PC-3 (cell line): ENCODE results near the gene TSPAN16. TPM values are rescaled to one million over a fixed set of nuclear protein-coding genes. Genes with fewer than 3 reads are reported as not detected.

ENCODE experiments used
- ATAC-seq: fragments of 200-7000 bp; cut with Tn5 transposase; 2 replicates; pipeline ENCODE4 v1.9.1; 2020; ENCODE audit warnings: mild to moderate bottlenecking, moderate library complexity
- BruUV-seq: library from RNA; stranded (reverse); fragments of 400-500 nt; replicated peaks from 2 replicates; lab custom pipeline; 2021; lab: Mats Ljungman, UMichigan
- CTCF ChIA-PET: fragments of 300-600 bp; sonication (Branson Sonifier 250); formaldehyde crosslinking; loops from one replicate; lab custom pipeline; 2022; ENCODE audit warnings: antibody characterized with exemption; lab: Charles Lee
- POLR2A ChIA-PET: fragments of 300-600 bp; sonication (Branson Sonifier 250); formaldehyde crosslinking; loops from one replicate; lab custom pipeline; 2022; ENCODE audit warnings: antibody characterized with exemption; ENCODE audit not compliant: unreplicated experiment; lab: Charles Lee
- DNase-seq: peaks from one replicate; pipeline ENCODE4 v3.0.0-alpha.2; 2015
- H2AFZ ChIP-seq: fragments of 300-600 bp; sonication (generic); 2 replicates; pipeline ENCODE4 v1.6.0; 2016; ENCODE audit warnings: antibody characterized with exemption, low read length
- H3F3A ChIP-seq: fragments of 300-600 bp; sonication (generic); one replicate; pipeline ENCODE4 v1.6.0; 2017; ENCODE audit warnings: antibody characterized with exemption, low read length, control low read depth, mild to moderate bottlenecking; ENCODE audit not compliant: unreplicated experiment
- H3K27ac ChIP-seq: fragments of 300-600 bp; sonication (generic); 2 replicates; pipeline ENCODE4 v1.5.1; 2016; ENCODE audit warnings: mild to moderate bottlenecking, low read length
- H3K27me3 ChIP-seq: fragments of 300-600 bp; sonication (generic); 2 replicates; pipeline ENCODE4 v1.6.1; 2016; ENCODE audit warnings: low read length, mixed read lengths
- H3K36me3 ChIP-seq: fragments of 300-600 bp; sonication (generic); 2 replicates; pipeline ENCODE4 v1.6.1; 2016; ENCODE audit warnings: low read depth, mixed run types, low read length, mixed read lengths
- H3K4me1 ChIP-seq: fragments of 300-600 bp; sonication (generic); 2 replicates; pipeline ENCODE4 v1.5.1; 2016; ENCODE audit warnings: low read length; ENCODE audit not compliant: insufficient read depth
- H3K4me2 ChIP-seq: fragments of 300-600 bp; sonication (generic); 2 replicates; pipeline ENCODE4 v1.6.0; 2016; ENCODE audit warnings: low read length
- H3K4me3 ChIP-seq: fragments of 300-600 bp; sonication (generic); 2 replicates; pipeline ENCODE4 v1.5.1; 2016; ENCODE audit warnings: mild to moderate bottlenecking, low read length, mixed read lengths
- H3K79me2 ChIP-seq: fragments of 300-600 bp; sonication (generic); 2 replicates; pipeline ENCODE4 v1.6.1; 2017; ENCODE audit warnings: low read length, mixed read lengths
- H3K9ac ChIP-seq: fragments of 300-600 bp; sonication (generic); 2 replicates; pipeline ENCODE4 v1.6.0; 2016; ENCODE audit warnings: mild to moderate bottlenecking, low read length
- H3K9me2 ChIP-seq: fragments of 300-600 bp; sonication (generic); replicated peaks from 2 replicates; pipeline ENCODE4 v1.6.1; 2016; ENCODE audit warnings: mixed run types, low read length, mixed read lengths
- H3K9me3 ChIP-seq: fragments of 300-600 bp; sonication (generic); 2 replicates; pipeline ENCODE4 v1.6.1; 2016; ENCODE audit warnings: low read length, mixed read lengths
- H4K20me1 ChIP-seq: fragments of 300-600 bp; sonication (generic); 2 replicates; pipeline ENCODE4 v1.6.1; 2016; ENCODE audit warnings: low read length, mixed read lengths
- CTCF ChIP-seq: fragments of 300-600 bp; sonication (generic); conservative IDR thresholded peaks from 2 replicates; pipeline ENCODE4 v1.5.1; 2017; ENCODE audit warnings: antibody characterized with exemption, low read depth, mild to moderate bottlenecking, low read length
- EZH2 ChIP-seq: fragments of 300-600 bp; sonication (generic); IDR thresholded peaks from one replicate; pipeline ENCODE4 v1.6.1; 2017; ENCODE audit warnings: antibody characterized with exemption, mild to moderate bottlenecking, low read length; ENCODE audit not compliant: unreplicated experiment
- EZH2phosphoT487 ChIP-seq: fragments of 300-600 bp; sonication (generic); IDR thresholded peaks from 2 replicates; pipeline ENCODE4 v1.6.1; 2018; ENCODE audit warnings: mild to moderate bottlenecking, antibody characterized with exemption, low read length, borderline replicate concordance
- intact Hi-C: fragments of 100-400 bp; cut with micrococcal nuclease; formaldehyde crosslinking; loops from 2 replicates; pipeline ENCODE4 v1.9.0; 2023
- total RNA-seq: library from RNA; depleted of rRNA; stranded (reverse); fragments of >200 nt; gene quantifications from 2 replicates; pipeline ENCODE4 v1.2.3, GENCODE V29; 2014

Gene TSPAN16
- total RNA-seq, 1 experiment from 2014 or later = not detected

DNA sequence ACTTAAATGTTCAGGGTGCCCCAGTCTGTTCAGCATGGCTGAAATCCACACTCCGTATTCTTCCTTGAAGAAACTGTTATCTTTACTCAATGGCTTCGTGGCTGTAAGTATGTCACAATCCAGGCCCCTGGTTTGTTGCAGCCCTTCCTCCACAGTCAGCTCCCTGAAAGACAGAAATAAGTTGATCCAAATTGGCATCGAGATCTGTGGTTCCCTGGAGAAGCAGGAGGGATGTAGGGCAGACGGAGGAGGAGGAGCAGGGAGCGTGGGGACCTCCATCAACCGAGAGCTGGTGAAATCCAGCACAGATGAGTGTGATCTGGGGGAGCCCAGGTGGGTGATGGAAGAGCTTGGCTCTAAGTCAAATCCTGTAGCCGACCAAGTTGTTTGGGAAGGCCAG lies 304 bp downstream of the TSPAN16 start:
- ATAC-seq (no peak), DNase-seq (no peak)
- intact Hi-C loops = no loop called here
- CTCF ChIA-PET = no interaction called here
- H3K9ac ChIP-seq = no peak overlapping the region
- no peak overlapping the region for H3K4me3 ChIP-seq
- H3K9me2 ChIP-seq = no peaks in the 10 kb centered on the region
- H3K27me3 ChIP-seq = no peaks in the 10 kb centered on the region
- no peaks in the 10 kb centered on the region for H3K9me3 ChIP-seq
- H3F3A ChIP-seq = no peaks in the 10 kb centered on the region
- H3K36me3 ChIP-seq = no peaks in the 10 kb centered on the region
- H4K20me1 ChIP-seq = no peaks in the 10 kb centered on the region
- peaks cover 7% of the 10 kb centered on the region for H3K4me1 ChIP-seq
- no peaks in the 10 kb centered on the region for H3K79me2 ChIP-seq
- no peak overlapping the region for H3K27ac ChIP-seq
- TF ChIP-seq CTCF (no peak), EZH2 (no peak), EZH2phosphoT487 (no peak)
- POLR2A ChIA-PET = no interaction called here
- H2AFZ ChIP-seq = no peak overlapping the region
- no TSS peak for BruUV-seq
- no peak overlapping the region for H3K4me2 ChIP-seq

DNA sequence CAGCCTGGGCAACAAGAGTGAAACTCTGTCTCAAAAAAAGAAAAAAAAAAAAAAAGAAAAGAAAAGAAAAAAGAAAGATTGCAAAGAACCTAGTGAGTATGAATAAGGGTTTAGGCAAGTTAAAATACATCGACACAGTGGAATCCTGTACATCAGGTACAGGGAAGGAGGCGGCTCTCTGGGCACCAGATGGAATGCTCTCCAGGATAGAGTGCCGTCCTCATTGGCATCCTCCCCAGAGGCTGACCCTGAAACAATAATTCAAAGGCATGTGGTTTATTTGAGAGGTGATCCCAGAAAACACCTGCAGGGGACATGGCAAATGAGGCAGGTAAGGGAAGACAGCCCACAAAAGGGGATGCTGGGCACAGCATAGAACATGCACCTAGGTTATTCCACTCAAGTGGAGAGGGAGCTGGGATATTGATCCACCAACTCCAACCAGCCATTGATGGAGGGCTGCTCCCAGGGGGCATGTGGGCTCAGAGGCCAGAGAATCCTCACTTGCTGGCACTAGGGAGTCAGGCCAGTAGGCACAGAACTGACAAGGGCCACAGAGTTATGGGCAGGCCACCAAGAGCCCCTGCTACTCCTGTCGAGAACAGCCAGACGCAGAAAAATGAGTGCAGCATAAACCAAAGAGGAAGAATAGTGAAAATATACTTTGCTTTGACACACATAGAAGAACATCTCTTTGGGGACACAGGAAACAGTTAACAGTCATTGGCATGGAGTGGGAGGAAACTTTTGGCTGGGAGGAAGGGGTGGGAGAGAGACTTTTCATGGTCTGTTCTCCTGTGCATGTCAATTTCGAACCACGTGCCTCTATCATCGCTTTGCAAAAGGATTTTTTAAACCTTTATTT lies 4.2 kb downstream of the TSPAN16 start:
- intact Hi-C loops = no loop called here
- Histone ChIP-seq H3K36me3 (no peaks in the 10 kb centered on the region), H3F3A (no peaks in the 10 kb centered on the region), H3K9ac (no peak overlapping the region), H3K27me3 (no peaks in the 10 kb centered on the region), H3K4me3 (no peak overlapping the region), H3K4me2 (no peak overlapping the region), H3K79me2 (no peaks in the 10 kb centered on the region), H3K4me1 (no peaks in the 10 kb centered on the region), H2AFZ (no peak overlapping the region), H3K9me2 (no peaks in the 10 kb centered on the region), H3K9me3 (no peaks in the 10 kb centered on the region), H4K20me1 (no peaks in the 10 kb centered on the region), H3K27ac (no peak overlapping the region)
- no TSS peak for BruUV-seq
- POLR2A ChIA-PET = no interaction called here
- DNase-seq = no peak
- ATAC-seq = no peak
- CTCF ChIA-PET = interaction anchor here (0.7 kb wide), 1 partner anchor 44 kb away, joined by 3 read pairs; no protein-coding TSS in a partner anchor
- no peak for TF ChIP-seq EZH2phosphoT487
- TF ChIP-seq EZH2 = no peak
- no peak for TF ChIP-seq CTCF

DNA sequence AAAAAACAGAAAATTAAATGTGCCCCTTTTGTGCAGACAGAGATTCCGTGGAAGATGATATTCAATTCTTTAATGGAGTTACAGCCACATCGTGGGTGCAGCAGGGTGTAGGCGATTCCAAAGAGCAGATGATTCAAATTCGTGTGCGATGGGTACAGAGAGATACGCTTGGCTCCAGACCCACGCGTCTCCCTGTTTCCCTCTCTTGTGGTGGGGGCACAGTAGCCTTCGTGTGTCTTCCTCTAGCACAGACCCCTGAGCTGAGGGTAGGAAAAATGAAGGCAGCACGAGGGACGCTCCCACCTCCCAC lies 4.8 kb downstream of the TSPAN16 start:
- ChIA-PET POLR2A (no interaction called here), CTCF (no interaction called here)
- Histone ChIP-seq H3K36me3 (no peaks in the 10 kb centered on the region), H3K9me2 (no peaks in the 10 kb centered on the region), H3K27ac (no peak overlapping the region), H3K4me2 (no peak overlapping the region), H3K4me1 (no peaks in the 10 kb centered on the region), H2AFZ (no peak overlapping the region), H3K4me3 (no peak overlapping the region), H4K20me1 (no peaks in the 10 kb centered on the region), H3K27me3 (no peaks in the 10 kb centered on the region), H3K79me2 (no peaks in the 10 kb centered on the region), H3K9ac (no peak overlapping the region), H3F3A (no peaks in the 10 kb centered on the region), H3K9me3 (no peaks in the 10 kb centered on the region)
- no peak for ATAC-seq
- intact Hi-C loops = no loop called here
- no TSS peak for BruUV-seq
- TF ChIP-seq CTCF (no peak), EZH2 (no peak), EZH2phosphoT487 (no peak)
- no peak for DNase-seq
